ENCODE results near the gene POLR2B.

The POLR2B gene

GRCh38 chr4:57065730-57066482 is 87.2 kb downstream of the POLR2B start:
- in situ Hi-C loops (cut with MboI; ENCODE audit: low sequenced_read_pairs, unreplicated experiment), result no loop called here
- no peak for DNase-seq (ENCODE audit: low spot score)
- TF ChIP-seq, protein P1, sequence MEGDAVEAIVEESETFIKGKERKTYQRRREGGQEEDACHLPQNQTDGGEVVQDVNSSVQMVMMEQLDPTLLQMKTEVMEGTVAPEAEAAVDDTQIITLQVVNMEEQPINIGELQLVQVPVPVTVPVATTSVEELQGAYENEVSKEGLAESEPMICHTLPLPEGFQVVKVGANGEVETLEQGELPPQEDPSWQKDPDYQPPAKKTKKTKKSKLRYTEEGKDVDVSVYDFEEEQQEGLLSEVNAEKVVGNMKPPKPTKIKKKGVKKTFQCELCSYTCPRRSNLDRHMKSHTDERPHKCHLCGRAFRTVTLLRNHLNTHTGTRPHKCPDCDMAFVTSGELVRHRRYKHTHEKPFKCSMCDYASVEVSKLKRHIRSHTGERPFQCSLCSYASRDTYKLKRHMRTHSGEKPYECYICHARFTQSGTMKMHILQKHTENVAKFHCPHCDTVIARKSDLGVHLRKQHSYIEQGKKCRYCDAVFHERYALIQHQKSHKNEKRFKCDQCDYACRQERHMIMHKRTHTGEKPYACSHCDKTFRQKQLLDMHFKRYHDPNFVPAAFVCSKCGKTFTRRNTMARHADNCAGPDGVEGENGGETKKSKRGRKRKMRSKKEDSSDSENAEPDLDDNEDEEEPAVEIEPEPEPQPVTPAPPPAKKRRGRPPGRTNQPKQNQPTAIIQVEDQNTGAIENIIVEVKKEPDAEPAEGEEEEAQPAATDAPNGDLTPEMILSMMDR (IDR thresholded peaks at IDR 0.05; ENCODE audit: borderline replicate concordance, control extremely low read depth, extremely low read depth, insufficient read depth, missing control alignments), result no peak

- DNase-seq (ENCODE audit: low spot score), result no peak
- TF ChIP-seq, protein P1 (IDR thresholded peaks at IDR 0.05; ENCODE audit: borderline replicate concordance, control extremely low read depth, extremely low read depth, insufficient read depth, missing control alignments), result no peak
- in situ Hi-C loops (cut with MboI; ENCODE audit: low sequenced_read_pairs, unreplicated experiment), result no loop called here
These were observed 89.7 kb downstream of the POLR2B start for GRCh38 chr4:57068237-57068981.

GRCh38 chr4:57070461-57070860 is 91.8 kb downstream of the POLR2B start:
- no peak for DNase-seq (ENCODE audit: low spot score)
- TF ChIP-seq, protein P1 (IDR thresholded peaks at IDR 0.05; ENCODE audit: borderline replicate concordance, control extremely low read depth, extremely low read depth, insufficient read depth, missing control alignments), result no peak
- in situ Hi-C loops (cut with MboI; ENCODE audit: low sequenced_read_pairs, unreplicated experiment), result no loop called here

- DNase-seq (ENCODE audit: low spot score), result no peak
- in situ Hi-C loops (cut with MboI; ENCODE audit: low sequenced_read_pairs, unreplicated experiment), result no loop called here
- TF ChIP-seq, protein P1 (IDR thresholded peaks at IDR 0.05; ENCODE audit: borderline replicate concordance, control extremely low read depth, extremely low read depth, insufficient read depth, missing control alignments), result no peak
These were observed 92.6 kb downstream of the POLR2B start for GRCh38 chr4:57071326-57071725.

DNA sequence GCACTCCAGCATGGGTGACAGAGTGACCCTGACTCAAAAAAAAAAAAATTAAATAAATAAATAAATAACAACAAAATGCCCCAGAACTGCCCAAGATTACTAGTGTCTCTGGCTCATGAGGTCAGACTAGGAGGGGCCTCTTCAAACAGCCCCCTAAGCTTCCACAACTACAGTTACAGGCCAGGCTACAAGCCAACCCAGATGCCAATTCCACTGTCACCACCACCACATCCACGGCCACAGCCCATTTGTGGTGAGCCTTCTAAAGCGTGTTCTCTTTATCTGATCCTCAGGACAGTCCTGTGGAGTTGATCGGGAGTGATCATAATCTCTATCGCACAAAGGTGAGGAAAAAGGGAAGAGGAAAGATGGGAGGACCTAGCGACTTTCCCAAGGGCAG is 94.9 kb downstream of the POLR2B start:
- in situ Hi-C loops (cut with MboI; ENCODE audit: low sequenced_read_pairs, unreplicated experiment), result no loop called here
- DNase-seq (ENCODE audit: low spot score), result no peak
- TF ChIP-seq, protein P1 (IDR thresholded peaks at IDR 0.05; ENCODE audit: borderline replicate concordance, control extremely low read depth, extremely low read depth, insufficient read depth, missing control alignments), result no peak

DNA sequence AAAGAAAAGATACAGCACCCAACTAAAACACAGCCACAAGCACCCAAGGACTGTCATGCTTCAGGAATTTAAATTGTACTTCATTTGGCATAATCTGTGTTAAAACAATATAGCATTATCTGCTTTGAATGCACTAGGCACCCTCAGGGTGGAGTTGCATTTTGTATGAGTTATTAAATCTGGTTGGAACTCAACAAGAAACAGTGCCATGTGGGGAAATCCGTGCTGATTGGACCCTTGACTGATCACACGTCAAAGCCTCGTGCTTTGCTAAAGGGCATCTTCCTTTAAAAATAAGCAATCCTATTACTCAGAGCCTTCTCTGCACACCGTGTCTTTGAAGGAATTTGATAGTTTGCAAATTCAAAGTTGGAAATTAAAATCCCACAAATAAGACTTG is 96.0 kb downstream of the POLR2B start:
- in situ Hi-C loops (cut with MboI; ENCODE audit: low sequenced_read_pairs, unreplicated experiment), result no loop called here
- TF ChIP-seq, protein P1 (IDR thresholded peaks at IDR 0.05; ENCODE audit: borderline replicate concordance, control extremely low read depth, extremely low read depth, insufficient read depth, missing control alignments), result no peak
- no peak for DNase-seq (ENCODE audit: low spot score)

Data from GM13976 (cell line).